Pulmonary artery endothelial cell (primary cell): ENCODE measurements around the gene NUTM2A. TPM values are rescaled to one million over a fixed set of nuclear protein-coding genes. Genes with fewer than 3 reads are reported as not detected.
"Not testable (repeated sequence)": the region's sequence is repeated elsewhere in the genome, so short reads cannot be mapped to it uniquely, and the experiment has no call there.

Source experiments
- DNase-seq: peaks from one replicate; pipeline ENCODE4 v3.0.0-alpha.2; 2011; ENCODE audit warnings: low read depth, low spot score
- total RNA-seq: library from RNA; depleted of rRNA; stranded (reverse); fragments of >200 nt; gene quantifications from 2 replicates; pipeline ENCODE4 v1.2.3, GENCODE V29; 2014

Gene NUTM2A
- total RNA-seq, 1 donor from 2014 or later = 0.07 TPM

DNA sequence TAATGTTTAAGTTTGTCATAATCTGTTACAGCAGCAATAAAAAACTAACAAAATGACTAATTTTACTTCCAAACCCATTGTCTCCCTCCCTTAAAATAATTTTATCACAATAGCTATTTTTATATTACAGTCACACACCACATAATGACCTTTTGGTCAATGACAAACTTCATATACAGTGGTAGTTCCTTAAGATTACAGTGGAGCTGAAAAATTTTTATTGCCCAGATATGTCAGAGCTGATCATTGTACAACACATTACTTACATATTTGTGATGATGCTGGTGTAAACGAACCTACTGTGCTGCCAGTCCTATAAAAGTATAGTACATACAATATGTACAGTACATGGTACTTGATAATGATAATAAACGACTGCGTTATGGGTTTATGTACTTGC lies 22.1 kb downstream of the NUTM2A start:
- DNase-seq = not testable (repeated sequence)

DNA sequence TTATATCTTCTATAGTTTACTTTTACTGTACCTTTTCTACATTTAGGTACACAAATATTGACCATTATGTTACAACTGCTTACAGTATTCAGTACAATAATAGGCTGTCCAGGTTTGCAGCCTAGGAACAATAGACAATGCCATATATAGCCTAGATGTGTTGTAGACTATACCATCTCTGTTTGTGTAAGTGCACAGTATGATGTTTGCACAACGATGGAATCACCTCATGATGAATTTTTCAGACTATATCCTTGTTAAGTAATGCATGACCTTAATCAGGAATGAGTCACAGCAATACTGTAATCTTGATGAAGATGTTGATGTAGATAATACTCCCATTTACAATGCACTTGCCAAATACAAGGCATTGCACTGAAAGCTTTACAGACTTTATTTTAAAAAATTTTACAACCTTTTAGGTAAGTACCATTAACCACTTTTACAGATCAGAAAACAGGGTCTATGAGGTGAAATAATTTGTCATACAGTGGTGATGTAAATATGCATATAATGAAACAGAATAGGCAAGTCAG lies 23.6 kb downstream of the NUTM2A start:
- not testable (repeated sequence) for DNase-seq

DNA sequence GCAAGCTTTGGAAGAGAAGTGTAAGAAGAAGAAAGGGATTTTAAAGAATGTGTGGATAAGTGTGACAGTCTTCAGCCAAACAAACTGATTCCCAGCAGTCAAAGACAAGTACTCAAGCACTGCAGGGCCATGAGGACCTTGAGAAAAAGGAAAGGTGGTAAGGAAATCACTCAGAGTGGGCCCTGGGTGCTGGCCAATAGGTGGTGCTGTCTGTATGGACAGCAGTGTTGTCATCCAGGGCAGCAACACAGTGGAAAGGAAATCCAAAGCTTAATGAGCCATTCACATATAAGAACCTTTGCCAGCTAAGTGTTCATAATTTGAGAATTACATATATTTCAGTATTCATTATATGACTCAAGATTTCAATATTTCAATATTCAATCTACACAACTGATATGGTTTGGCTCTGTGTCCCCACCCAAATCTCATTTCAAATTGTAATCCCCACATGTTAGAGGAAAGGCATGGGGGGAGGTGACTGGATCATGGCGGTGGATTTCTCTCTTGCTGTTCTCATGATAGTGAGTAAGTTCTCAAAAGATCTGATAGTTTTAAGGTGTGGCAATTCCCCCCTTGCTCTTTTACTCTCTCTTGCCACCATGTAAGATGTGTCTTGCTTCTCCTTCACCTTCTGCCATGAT lies 55.6 kb downstream of the NUTM2A start:
- not testable (repeated sequence) for DNase-seq

Other genes with a start within 250 kb of the NUTM2A start
- gene FAM25A, start 205.2 kb upstream of the NUTM2A start, total RNA-seq = not detected in 2 replicates
- gene GLUD1, start 130.6 kb upstream of the NUTM2A start, total RNA-seq = 224 and 228 TPM in 2 replicates
- gene SHLD2, start 130.2 kb upstream of the NUTM2A start, total RNA-seq = 22.2 and 28.2 TPM in 2 replicates
- 0.60 and 1.3 TPM in 2 replicates for gene NUTM2D, start 132.3 kb downstream of the NUTM2A start, total RNA-seq